Breast epithelium (tissue), 4 donors: ENCODE results near the gene PPARG. TPM values are rescaled to one million over a fixed set of nuclear protein-coding genes. Genes with fewer than 3 reads are reported as not detected.

ENCODE experiments used
- DNase-seq, 2 donors: peaks; one replicate each; pipeline ENCODE4 v3.0.0-alpha.2; 2019; ENCODE audit warnings: low spot score in 2 of 2
- H3K27ac ChIP-seq, 2 donors: fragments of 200-600 bp; sonication (generic) in 1 of 2; one replicate each; pipeline ENCODE4 v1.5.1; 2016 to 2019; ENCODE audit warnings: mild to moderate bottlenecking in 1 of 2
- H3K27me3 ChIP-seq, 2 donors: fragments of 200-600 bp; sonication (generic) in 1 of 2; one replicate each; pipeline versions ENCODE4 v1.5.1 to v1.6.0; 2017 to 2019; ENCODE audit warnings: control low read depth in 1 of 2, mild to moderate bottlenecking in 1 of 2
- H3K36me3 ChIP-seq: fragments of 200-600 bp; one replicate; pipeline ENCODE4 v1.5.1; 2019
- H3K4me1 ChIP-seq, 2 donors: fragments of 200-600 bp; sonication (generic); one replicate each; pipeline ENCODE4 v1.5.1; 2016 to 2019; ENCODE audit warnings: control low read depth in 1 of 2
- H3K4me3 ChIP-seq, 3 donors: fragments of 200-600 bp; sonication (generic); 1 replicate in 2 of 3; 2 replicates in 1 of 3; pipeline ENCODE4 v1.5.1; 2016 to 2019; ENCODE audit warnings: mild to moderate bottlenecking in 3 of 3, moderate library complexity in 2 of 3
- H3K9me3 ChIP-seq, 2 donors: fragments of 200-600 bp; sonication (generic) in 1 of 2; one replicate each; pipeline ENCODE4 v1.5.1; 2016 to 2019; ENCODE audit warnings: control low read depth in 1 of 2
- POLR2A ChIP-seq: fragments of 450-650 bp; IDR thresholded peaks from one replicate; pipeline ENCODE4 v1.6.1; 2016; ENCODE audit warnings: antibody characterized with exemption, mild to moderate bottlenecking, moderate library complexity
- POLR2AphosphoS5 ChIP-seq, 3 donors: sonication (generic); formaldehyde crosslinking; IDR thresholded peaks; one replicate each; pipeline ENCODE4 v1.6.1; 2017; ENCODE audit warnings: antibody characterized with exemption in 3 of 3
- intact Hi-C: fragments of 100-400 bp; cut with DNase I; formaldehyde crosslinking; loops from one replicate; pipeline ENCODE4 v1.15.1; 2023; ENCODE audit warnings: low total_unique reads
- total RNA-seq, 3 donors: library from RNA; depleted of rRNA; stranded (reverse); fragments of >200 nt; gene quantifications; one replicate each; pipeline ENCODE4 v1.1.0, GENCODE V29; 2016
- TF ChIP-seq, protein P1 (sequence below), 3 donors: fragments of 450-650 bp; IDR thresholded peaks; one replicate each; pipeline ENCODE4 v1.5.1; 2016 to 2017; ENCODE audit warnings: antibody characterized with exemption in 3 of 3, mild to moderate bottlenecking in 3 of 3, moderate library complexity in 3 of 3

Gene PPARG
- total RNA-seq, 3 donors from 2014 or later = 44.2 to 359 (median 96.0) TPM

GRCh38 chr3:12427551-12427950, 138.7 kb downstream of the PPARG start:
- Histone ChIP-seq H3K4me1 (no peaks in the 10 kb centered on the region), H3K9me3 (no peaks in the 10 kb centered on the region), H3K27me3 (no peaks in the 10 kb centered on the region), H3K4me3 (no peak overlapping the region), H3K36me3 (no peaks in the 10 kb centered on the region), H3K27ac (peak overlapping the region in 1 of 2 donors; percentile 52)
- DNase-seq = no peak
- intact Hi-C loops = loop anchor here (10.0 kb wide), 1 partner anchor 163 kb away; no protein-coding TSS in a partner anchor
- TF ChIP-seq POLR2A (no peak), POLR2AphosphoS5 (IDR thresholded peaks at IDR 0.05) (no peak)
- TF ChIP-seq, protein P1, sequence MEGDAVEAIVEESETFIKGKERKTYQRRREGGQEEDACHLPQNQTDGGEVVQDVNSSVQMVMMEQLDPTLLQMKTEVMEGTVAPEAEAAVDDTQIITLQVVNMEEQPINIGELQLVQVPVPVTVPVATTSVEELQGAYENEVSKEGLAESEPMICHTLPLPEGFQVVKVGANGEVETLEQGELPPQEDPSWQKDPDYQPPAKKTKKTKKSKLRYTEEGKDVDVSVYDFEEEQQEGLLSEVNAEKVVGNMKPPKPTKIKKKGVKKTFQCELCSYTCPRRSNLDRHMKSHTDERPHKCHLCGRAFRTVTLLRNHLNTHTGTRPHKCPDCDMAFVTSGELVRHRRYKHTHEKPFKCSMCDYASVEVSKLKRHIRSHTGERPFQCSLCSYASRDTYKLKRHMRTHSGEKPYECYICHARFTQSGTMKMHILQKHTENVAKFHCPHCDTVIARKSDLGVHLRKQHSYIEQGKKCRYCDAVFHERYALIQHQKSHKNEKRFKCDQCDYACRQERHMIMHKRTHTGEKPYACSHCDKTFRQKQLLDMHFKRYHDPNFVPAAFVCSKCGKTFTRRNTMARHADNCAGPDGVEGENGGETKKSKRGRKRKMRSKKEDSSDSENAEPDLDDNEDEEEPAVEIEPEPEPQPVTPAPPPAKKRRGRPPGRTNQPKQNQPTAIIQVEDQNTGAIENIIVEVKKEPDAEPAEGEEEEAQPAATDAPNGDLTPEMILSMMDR (IDR thresholded peaks at IDR 0.05) = no peak

DNA sequence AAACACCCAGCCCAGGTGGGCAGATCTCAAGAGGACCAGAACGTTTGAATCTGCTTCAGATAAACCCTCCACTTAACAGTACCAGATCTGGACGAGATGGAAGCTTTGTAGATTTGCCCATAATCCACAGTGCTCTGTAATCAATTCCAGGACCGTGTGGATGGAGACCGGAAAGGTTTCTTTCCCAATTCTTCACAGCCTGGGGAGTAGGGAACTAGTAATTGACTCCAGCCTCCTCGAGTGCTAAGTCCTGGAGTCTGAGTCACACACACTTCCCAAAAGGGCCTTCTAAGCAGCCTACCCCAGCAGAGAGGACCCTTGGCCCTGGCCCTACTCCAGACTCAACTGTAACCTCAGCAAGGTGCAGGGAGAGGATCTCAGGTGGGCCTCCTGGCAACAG, 139.3 kb downstream of the PPARG start:
- no peaks in the 10 kb centered on the region for H3K36me3 ChIP-seq
- intact Hi-C loops = loop anchor here (10.0 kb wide), 1 partner anchor 163 kb away; no protein-coding TSS in a partner anchor
- H3K4me1 ChIP-seq = no peaks in the 10 kb centered on the region
- no peaks in the 10 kb centered on the region for H3K9me3 ChIP-seq
- H3K4me3 ChIP-seq = no peak overlapping the region
- no peak for DNase-seq
- no peak for TF ChIP-seq POLR2AphosphoS5 (IDR thresholded peaks at IDR 0.05)
- TF ChIP-seq, protein P1 (IDR thresholded peaks at IDR 0.05) = no peak
- TF ChIP-seq POLR2A = no peak
- H3K27ac ChIP-seq = peak overlapping the region in 1 of 2 donors; percentile 52
- H3K27me3 ChIP-seq = no peaks in the 10 kb centered on the region

DNA sequence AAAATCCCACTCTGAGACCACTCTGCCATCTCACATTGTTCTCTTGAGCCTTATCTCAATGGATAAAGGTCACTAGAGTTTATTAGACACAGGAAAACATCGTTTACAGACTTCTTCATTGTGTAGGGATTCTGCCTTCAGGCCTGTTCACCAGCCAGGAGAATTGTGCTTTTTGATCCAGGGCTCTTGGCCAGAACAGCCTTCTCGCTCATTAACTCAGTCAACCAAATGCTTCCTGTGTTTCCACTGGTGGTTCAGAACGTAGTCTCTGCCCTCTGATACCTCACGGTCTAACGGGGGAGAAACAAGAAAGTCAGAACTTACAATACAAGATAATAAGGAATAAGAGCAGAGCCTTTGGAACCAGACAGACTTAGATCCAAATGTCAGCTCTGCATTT, 141.2 kb downstream of the PPARG start:
- no peaks in the 10 kb centered on the region for H3K27me3 ChIP-seq
- no peak overlapping the region for H3K4me3 ChIP-seq
- intact Hi-C loops = no loop called here
- H3K4me1 ChIP-seq = no peaks in the 10 kb centered on the region
- no peak overlapping the region for H3K27ac ChIP-seq
- no peaks in the 10 kb centered on the region for H3K36me3 ChIP-seq
- DNase-seq = no peak
- H3K9me3 ChIP-seq = no peaks in the 10 kb centered on the region
- TF ChIP-seq POLR2A (no peak), POLR2AphosphoS5 (IDR thresholded peaks at IDR 0.05) (no peak)
- TF ChIP-seq, protein P1 (IDR thresholded peaks at IDR 0.05) = no peak

DNA sequence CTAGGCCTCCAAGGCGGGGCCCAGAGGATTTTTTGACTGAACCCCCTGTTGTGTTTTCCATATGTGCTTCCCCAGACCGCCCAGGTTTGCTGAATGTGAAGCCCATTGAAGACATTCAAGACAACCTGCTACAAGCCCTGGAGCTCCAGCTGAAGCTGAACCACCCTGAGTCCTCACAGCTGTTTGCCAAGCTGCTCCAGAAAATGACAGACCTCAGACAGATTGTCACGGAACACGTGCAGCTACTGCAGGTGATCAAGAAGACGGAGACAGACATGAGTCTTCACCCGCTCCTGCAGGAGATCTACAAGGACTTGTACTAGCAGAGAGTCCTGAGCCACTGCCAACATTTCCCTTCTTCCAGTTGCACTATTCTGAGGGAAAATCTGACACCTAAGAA, 145.0 kb downstream of the PPARG start:
- no peaks in the 10 kb centered on the region for H3K36me3 ChIP-seq
- DNase-seq = no peak
- no peaks in the 10 kb centered on the region for H3K9me3 ChIP-seq
- no peaks in the 10 kb centered on the region for H3K4me1 ChIP-seq
- TF ChIP-seq POLR2AphosphoS5 (IDR thresholded peaks at IDR 0.05) = no peak
- TF ChIP-seq POLR2A = no peak
- TF ChIP-seq, protein P1 (IDR thresholded peaks at IDR 0.05) = no peak
- H3K27me3 ChIP-seq = no peaks in the 10 kb centered on the region
- H3K4me3 ChIP-seq = no peak overlapping the region
- intact Hi-C loops = no loop called here
- H3K27ac ChIP-seq = no peak overlapping the region

- TF ChIP-seq POLR2AphosphoS5 (IDR thresholded peaks at IDR 0.05) (no peak), POLR2A (no peak)
- TF ChIP-seq, protein P1 (IDR thresholded peaks at IDR 0.05) = no peak
- no peaks in the 10 kb centered on the region for H3K36me3 ChIP-seq
- peak overlapping the region in 1 of 2 donors; percentile 79 for H3K27ac ChIP-seq
- no peaks in the 10 kb centered on the region for H3K9me3 ChIP-seq
- intact Hi-C loops = no loop called here
- peak overlapping the region in 1 of 3 donors; percentile 28 for H3K4me3 ChIP-seq
- H3K4me1 ChIP-seq = no peaks in the 10 kb centered on the region
- DNase-seq = no peak
- no peaks in the 10 kb centered on the region for H3K27me3 ChIP-seq
Observed at GRCh38 chr3:12436514-12437220, 147.8 kb downstream of the PPARG start.
